Heart left ventricle (tissue), 16 donors: ENCODE data around the gene TOX2. TPM values are rescaled to one million over a fixed set of nuclear protein-coding genes. Genes with fewer than 3 reads are reported as not detected.

Experiments used
- ATAC-seq, 4 donors: fragments of 200-7000 bp; cut with Tn5 transposase; one replicate each; pipeline ENCODE4 v1.9.1; 2020 to 2022; ENCODE audit warnings: moderate library complexity in 4 of 4, mild to moderate bottlenecking in 3 of 4, moderate number of reproducible peaks in 1 of 4
- DNase-seq, 5 donors: peaks; one replicate each; pipeline ENCODE4 v3.0.0-alpha.2; 2020
- H3K27ac ChIP-seq, 12 donors: fragments of 200-600 bp; sonication (generic) in 4 of 12; one replicate each; pipeline versions ENCODE4 v1.5.0 to v1.8.0; 2016 to 2022; ENCODE audit warnings: mild to moderate bottlenecking in 2 of 12
- H3K27me3 ChIP-seq, 9 donors: fragments of 200-600 bp; sonication (generic) in 2 of 9; one replicate each; pipeline versions ENCODE4 v1.5.1 to v1.8.0; 2016 to 2022; ENCODE audit warnings: mild to moderate bottlenecking in 3 of 9
- H3K36me3 ChIP-seq, 9 donors: fragments of 200-600 bp; sonication (generic) in 2 of 9; one replicate each; pipeline versions ENCODE4 v1.5.0 to v1.8.0; 2018 to 2022; ENCODE audit warnings: mild to moderate bottlenecking in 2 of 9
- H3K4me1 ChIP-seq, 12 donors: fragments of 200-600 bp; sonication (generic) in 4 of 12; one replicate each; pipeline versions ENCODE4 v1.5.0 to v1.8.0; 2016 to 2022; ENCODE audit warnings: mild to moderate bottlenecking in 3 of 12
- H3K4me3 ChIP-seq, 12 donors: fragments of 200-600 bp; sonication (generic) in 4 of 12; one replicate each; pipeline versions ENCODE4 v1.5.0 to v1.8.0; 2017 to 2022; ENCODE audit warnings: mild to moderate bottlenecking in 9 of 12, moderate library complexity in 4 of 12
- H3K9me3 ChIP-seq, 12 donors: fragments of 200-600 bp; sonication (generic) in 4 of 12; one replicate each; pipeline versions ENCODE4 v1.5.0 to v1.8.0; 2016 to 2022; ENCODE audit warnings: mild to moderate bottlenecking in 1 of 12
- POLR2A ChIP-seq, 2 donors: fragments of 450-650 bp; IDR thresholded peaks; one replicate each; pipeline ENCODE4 v1.6.1; 2017; ENCODE audit warnings: antibody characterized with exemption in 2 of 2, mild to moderate bottlenecking in 2 of 2, moderate library complexity in 2 of 2
- WGBS, 4 donors: extraction: QIAGEN DNeasy Blood & Tissue Kit in 2 of 4; methylation state at CpG; one replicate each; pipeline versions ENCODE4 v1.1.5 to v1.1.7; 2013 to 2018; 5-methylcytosine and 5-hydroxymethylcytosine counted together
- intact Hi-C, 10 donors: fragments of 100-400 bp; cut with DNase I; formaldehyde crosslinking; loops; one replicate each; pipeline versions ENCODE4 v1.11.1 to v1.14.2; 2022
- polyA plus RNA-seq, 2 donors: library from polyadenylated mRNA; stranded (reverse); fragments of 200-250 nt; gene quantifications; one replicate each; pipeline ENCODE4 v1.2.3, GENCODE V29; 2013
- total RNA-seq, 9 donors: library from RNA; depleted of rRNA in 2 of 9; stranded (reverse); fragments of >200 nt in 2 of 9; fragmentation: NEBNext Ultra II Directional in 3 of 9; extraction: Animal tissue kit (Norgen Biotek cat#: 25700) in 3 of 9; gene quantifications; one replicate each; pipeline versions ENCODE4 v1.1.0 to v1.2.4, GENCODE V29; 2016 to 2023
- TF ChIP-seq, protein P1 (sequence below), 12 donors: fragments of 200-600 bp; sonication (generic) in 4 of 12; IDR thresholded peaks; one replicate each; pipeline versions ENCODE4 v1.5.0 to v1.8.0; 2018 to 2022; ENCODE audit warnings: antibody characterized with exemption in 12 of 12, mild to moderate bottlenecking in 5 of 12
- donor health status: ischemic (EF 13 %, LVEDD 7.1; RV severe dilation, severe dysfunction).
- donor health status: healthy with polysubstance abuse.
- donor health status: DM: no; HTN: yes; CAD: no.
- donor health status: DM: no; HTN: no; CAD: no.
- donor health status: ischemic (EF 25% LVEDD 6.9; RV normal size, moderate dysfunction).
- donor health status: ischemic (EF 25% LVEDD 5.7; RV mildly dilated, moderate dysfunction).
- donor health status: healthy.
- donor health status: DM: yes; HTN: yes; CAD: no.
- donor health status: ischemic (EF 35%, LVEDD 5.7; RV mildly dilated, moderate dysfunction).
- donor health status: nonischemic (EF 11% LVEDD 7.7; RV severe dilation, severe dysfunction).
- donor health status: DM: yes; HTN: yes; CAD: no.
- donor health status: PGD.
- donor health status: ischemic (EF 29% LVEDD 5.4; RV normal size, mild dysfunction).
- donor health status: nonischemic (EF 23%, LVEDD 6.1; RV moderate dilation, normal function).

TOX2 gene
- total and polyA plus RNA-seq, 11 donors, result 0.53 to 3.0 (median 0.91) TPM

DNA sequence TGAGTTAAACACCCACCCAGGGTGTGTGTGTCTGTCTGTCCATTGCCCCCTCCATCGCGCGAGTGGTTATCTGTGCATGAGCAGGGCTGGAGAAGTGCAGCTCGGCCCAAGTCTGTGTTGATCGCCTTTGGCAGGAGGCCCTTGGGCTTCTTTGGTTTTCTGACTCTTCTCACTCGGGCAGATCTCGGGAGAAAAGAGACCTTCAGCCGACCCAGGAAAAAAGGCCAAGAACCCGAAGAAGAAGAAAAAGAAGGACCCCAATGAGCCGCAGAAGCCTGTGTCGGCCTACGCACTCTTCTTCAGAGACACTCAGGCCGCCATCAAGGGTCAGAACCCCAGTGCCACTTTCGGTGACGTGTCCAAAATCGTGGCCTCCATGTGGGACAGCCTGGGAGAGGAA, 139.5 kb downstream of the TOX2 start:
- no peaks in the 10 kb centered on the region for H3K27me3 ChIP-seq
- intact Hi-C loops, result no loop called here
- no peak overlapping the region for H3K27ac ChIP-seq
- no peaks in the 10 kb centered on the region for H3K4me1 ChIP-seq
- no peak overlapping the region for H3K4me3 ChIP-seq
- peaks cover 0 to 18% (median 0%) of the 10 kb centered on the region in 12 donors for H3K9me3 ChIP-seq
- WGBS, 4 donors, result 89 to 92% (median 90%) methylated on average over 16 of the region's 16 CpGs
- no peaks in the 10 kb centered on the region for H3K36me3 ChIP-seq
- ATAC-seq (no peak), DNase-seq (no peak)
- TF ChIP-seq POLR2A (IDR thresholded peaks at IDR 0.05), result no peak
- TF ChIP-seq, protein P1, sequence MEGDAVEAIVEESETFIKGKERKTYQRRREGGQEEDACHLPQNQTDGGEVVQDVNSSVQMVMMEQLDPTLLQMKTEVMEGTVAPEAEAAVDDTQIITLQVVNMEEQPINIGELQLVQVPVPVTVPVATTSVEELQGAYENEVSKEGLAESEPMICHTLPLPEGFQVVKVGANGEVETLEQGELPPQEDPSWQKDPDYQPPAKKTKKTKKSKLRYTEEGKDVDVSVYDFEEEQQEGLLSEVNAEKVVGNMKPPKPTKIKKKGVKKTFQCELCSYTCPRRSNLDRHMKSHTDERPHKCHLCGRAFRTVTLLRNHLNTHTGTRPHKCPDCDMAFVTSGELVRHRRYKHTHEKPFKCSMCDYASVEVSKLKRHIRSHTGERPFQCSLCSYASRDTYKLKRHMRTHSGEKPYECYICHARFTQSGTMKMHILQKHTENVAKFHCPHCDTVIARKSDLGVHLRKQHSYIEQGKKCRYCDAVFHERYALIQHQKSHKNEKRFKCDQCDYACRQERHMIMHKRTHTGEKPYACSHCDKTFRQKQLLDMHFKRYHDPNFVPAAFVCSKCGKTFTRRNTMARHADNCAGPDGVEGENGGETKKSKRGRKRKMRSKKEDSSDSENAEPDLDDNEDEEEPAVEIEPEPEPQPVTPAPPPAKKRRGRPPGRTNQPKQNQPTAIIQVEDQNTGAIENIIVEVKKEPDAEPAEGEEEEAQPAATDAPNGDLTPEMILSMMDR (IDR thresholded peaks at IDR 0.05), result no peak

GRCh38 chr20:44054849-44055248, 140.2 kb downstream of the TOX2 start:
- H3K4me1 ChIP-seq, result no peaks in the 10 kb centered on the region
- no peak for ATAC-seq
- WGBS, 4 donors, result 83 to 90% (median 86%) methylated on average over 3 of the region's 3 CpGs
- no peak for TF ChIP-seq POLR2A (IDR thresholded peaks at IDR 0.05)
- TF ChIP-seq, protein P1 (IDR thresholded peaks at IDR 0.05), result no peak
- intact Hi-C loops, result loop anchor here in 1 of 10 donors (5.0 kb wide), 1 partner anchor 137 kb away; no protein-coding TSS in a partner anchor
- no peak for DNase-seq
- H3K4me3 ChIP-seq, result no peak overlapping the region
- H3K27me3 ChIP-seq, result no peaks in the 10 kb centered on the region
- no peak overlapping the region for H3K27ac ChIP-seq
- peaks cover 0 to 25% (median 0%) of the 10 kb centered on the region in 12 donors for H3K9me3 ChIP-seq
- H3K36me3 ChIP-seq, result no peaks in the 10 kb centered on the region

- WGBS, 4 donors, result 57 to 64% (median 59%) methylated on average over 13 of the region's 13 CpGs
- Histone ChIP-seq H3K4me1 (no peaks in the 10 kb centered on the region), H3K27me3 (no peaks in the 10 kb centered on the region), H3K27ac (no peak overlapping the region), H3K4me3 (no peak overlapping the region), H3K36me3 (no peaks in the 10 kb centered on the region), H3K9me3 (peaks cover 0 to 26% (median 0%) of the 10 kb centered on the region in 12 donors)
- intact Hi-C loops, result loop anchor here in 2 of 10 donors (2.0 to 5.0 kb wide), 2 partner anchors 25 to 136 kb away; no protein-coding TSS in a partner anchor
- DNase-seq (peak in 2 of 5 donors; percentile 48 to 58), ATAC-seq (peak in 3 of 4 donors; percentile 75 to 93 (median 81))
- TF ChIP-seq, protein P1 (IDR thresholded peaks at IDR 0.05), result peak; percentile 29 to 54 (median 40)
- TF ChIP-seq POLR2A (IDR thresholded peaks at IDR 0.05), result no peak
Measured at GRCh38 chr20:44056010-44056698, 141.5 kb downstream of the TOX2 start.
